HG02870 (cell line): ENCODE data around the gene GPC1.

Source experiments
- ATAC-seq: cut with Tn5 transposase; IDR thresholded peaks from one replicate; pipeline ENCODE4 v1.9.1; 2021; ENCODE audit warnings: mild to moderate bottlenecking, moderate library complexity; ENCODE audit not compliant: unreplicated experiment

The GPC1 gene

GRCh38 chr2:240440704-240441320 lies 5.3 kb downstream of the GPC1 start:
- no peak for ATAC-seq

GRCh38 chr2:240441326-240441992 lies 6.0 kb downstream of the GPC1 start:
- ATAC-seq: no peak

- no peak for ATAC-seq
Observed at GRCh38 chr2:240441993-240442411, 6.5 kb downstream of the GPC1 start.

- no peak for ATAC-seq
Observed at GRCh38 chr2:240442891-240443715, 7.6 kb downstream of the GPC1 start.

- ATAC-seq: no peak
Observed at GRCh38 chr2:240443891-240444301, 8.4 kb downstream of the GPC1 start.

- no peak for ATAC-seq
Observed at GRCh38 chr2:240444464-240444863, 9.0 kb downstream of the GPC1 start.

- ATAC-seq: no peak
Observed at GRCh38 chr2:240445961-240446663, 10.6 kb downstream of the GPC1 start.

- ATAC-seq: no peak
Observed at GRCh38 chr2:240446664-240447175, 11.3 kb downstream of the GPC1 start.

GRCh38 chr2:240447331-240447730 lies 11.9 kb downstream of the GPC1 start:
- ATAC-seq: no peak

GRCh38 chr2:240447934-240448333 lies 12.5 kb downstream of the GPC1 start:
- no peak for ATAC-seq

- no peak for ATAC-seq
Observed at GRCh38 chr2:240448387-240449274, 13.2 kb downstream of the GPC1 start.

GRCh38 chr2:240449764-240450531 lies 14.5 kb downstream of the GPC1 start:
- ATAC-seq: no peak

GRCh38 chr2:240450532-240451107 lies 15.2 kb downstream of the GPC1 start:
- ATAC-seq: no peak

- no peak for ATAC-seq
Observed at GRCh38 chr2:240451108-240451611, 15.7 kb downstream of the GPC1 start.

- ATAC-seq: no peak
Observed at GRCh38 chr2:240451791-240452461, 16.5 kb downstream of the GPC1 start.

- ATAC-seq: no peak
Observed at GRCh38 chr2:240452462-240453256, 17.2 kb downstream of the GPC1 start.

- ATAC-seq: no peak
Observed at GRCh38 chr2:240453461-240454105, 18.1 kb downstream of the GPC1 start.
